Keratinocyte (primary cell): Measurements from ENCODE around the gene JMJD7. TPM values are rescaled to one million over a fixed set of nuclear protein-coding genes. Genes with fewer than 3 reads are reported as not detected.

Source experiments
- DNase-seq: peaks from one replicate; pipeline ENCODE4 v3.0.0-alpha.2; 2011; ENCODE audit warnings: low read depth, missing footprints, low spot score
- FAIRE-seq: peaks from 2 replicates; lab custom pipeline; 2011; peaks lifted over from hg19 to GRCh38; lab: Jason Lieb, UNC
- H2AFZ ChIP-seq: 2 replicates; pipeline ENCODE4 v1.6.0; 2012; ENCODE audit warnings: low read length, control low read depth, inconsistent platforms; ENCODE audit not compliant: control insufficient read depth
- H3K27ac ChIP-seq: 2 replicates; pipeline ENCODE4 v1.5.1; 2011; ENCODE audit warnings: low read length; ENCODE audit not compliant: control insufficient read depth, insufficient read depth
- H3K27me3 ChIP-seq: 3 replicates; pipeline ENCODE4 v1.6.0; 2011; ENCODE audit warnings: low read length; ENCODE audit not compliant: control insufficient read depth, insufficient read depth; ENCODE audit errors: extremely low read depth
- H3K36me3 ChIP-seq, 2 experiments: 2 replicates in 1 of 2; 3 replicates in 1 of 2; pipeline ENCODE4 v1.5.1; 2011; ENCODE audit warnings: low read length in 2 of 2, mild to moderate bottlenecking in 1 of 2; ENCODE audit not compliant: control insufficient read depth in 2 of 2, insufficient read depth in 2 of 2; ENCODE audit errors: extremely low read depth in 1 of 2
- H3K4me1 ChIP-seq: 3 replicates; pipeline ENCODE4 v1.5.1; 2011; ENCODE audit warnings: low read length; ENCODE audit not compliant: control insufficient read depth, insufficient read depth; ENCODE audit errors: extremely low read depth
- H3K4me2 ChIP-seq: 3 replicates; pipeline ENCODE4 v1.6.0; 2011; ENCODE audit warnings: low read depth, low read length; ENCODE audit not compliant: control insufficient read depth, insufficient read depth; ENCODE audit errors: extremely low read depth
- H3K4me3 ChIP-seq, 3 experiments: fragments of 200-600 bp in 1 of 3; sonication (generic) in 1 of 3; 2 replicates in 2 of 3; 3 replicates in 1 of 3; pipeline ENCODE4 v1.5.1; 2011 to 2016; ENCODE audit warnings: low read length in 3 of 3, mild to moderate bottlenecking in 3 of 3, control low read depth in 2 of 3, inconsistent platforms in 1 of 3, low read depth in 1 of 3, mixed read lengths in 1 of 3, mixed run types in 1 of 3, moderate library complexity in 1 of 3; ENCODE audit not compliant: control insufficient read depth in 2 of 3, insufficient read depth in 2 of 3; ENCODE audit errors: extremely low read depth in 1 of 3
- H3K79me2 ChIP-seq: 2 replicates; pipeline ENCODE4 v1.6.0; 2012; ENCODE audit warnings: low read length; ENCODE audit not compliant: control insufficient read depth, insufficient read depth
- H3K9ac ChIP-seq: 3 replicates; pipeline ENCODE4 v1.6.0; 2011; ENCODE audit warnings: low read length; ENCODE audit not compliant: control insufficient read depth, insufficient read depth; ENCODE audit errors: extremely low read depth
- H3K9me1 ChIP-seq: 3 replicates; pipeline ENCODE4 v1.6.0; 2011; ENCODE audit warnings: low read length; ENCODE audit not compliant: control insufficient read depth, insufficient read depth; ENCODE audit errors: extremely low read depth
- H3K9me3 ChIP-seq: 2 replicates; pipeline ENCODE4 v1.5.1; 2012; ENCODE audit warnings: low read depth, low read length; ENCODE audit not compliant: control insufficient read depth
- H4K20me1 ChIP-seq: 3 replicates; pipeline ENCODE4 v1.6.0; 2011; ENCODE audit warnings: low read length; ENCODE audit not compliant: control insufficient read depth, insufficient read depth; ENCODE audit errors: extremely low read depth
- EZH2 ChIP-seq: IDR thresholded peaks from one replicate; pipeline ENCODE4 v1.6.1; 2012; ENCODE audit warnings: inconsistent platforms, mild to moderate bottlenecking, low read length, moderate library complexity
- dilution Hi-C: fragments of 300-500 bp; cut with MboI; formaldehyde crosslinking; loops from one replicate; pipeline ENCODE4 v1.7.0; 2020; ENCODE audit warnings: low sequenced_read_pairs; ENCODE audit not compliant: extremely low pct_ligation_motif_present
- polyA plus RNA-seq, 5 experiments: library from polyadenylated mRNA; depleted of rRNA in 3 of 5; stranded (reverse) in 3 of 5; stranded (forward) in 1 of 5; unstranded in 1 of 5; fragments of >200 nt; gene quantifications; 1 replicate in 1 of 5; 2 replicates in 3 of 5; 3 replicates in 1 of 5; pipeline versions ENCODE4 v1.2.1 to v1.2.3, GENCODE V29; 2011 to 2012; ENCODE audit warnings: missing spikeins in 2 of 5, low read depth in 1 of 5, low replicate concordance in 1 of 5
- TF ChIP-seq, protein P1 (sequence below), 3 experiments: IDR thresholded peaks in 1 of 3; conservative IDR thresholded peaks in 1 of 3; optimal IDR thresholded peaks in 1 of 3; 2 replicates in 2 of 3; 3 replicates in 1 of 3; pipeline versions ENCODE3 to v1.5.1; 2011; ENCODE audit warnings: low read length in 3 of 3, mild to moderate bottlenecking in 3 of 3, moderate library complexity in 2 of 3, control low read depth in 1 of 3, inconsistent platforms in 1 of 3; ENCODE audit not compliant: insufficient read depth in 2 of 3; ENCODE audit errors: extremely low read depth in 1 of 3

Gene JMJD7
- polyA plus RNA-seq, 1 donor (not counting 4 experiments of a cell fraction or from before 2014, with no cell fraction given) = 8.2 TPM

DNA sequence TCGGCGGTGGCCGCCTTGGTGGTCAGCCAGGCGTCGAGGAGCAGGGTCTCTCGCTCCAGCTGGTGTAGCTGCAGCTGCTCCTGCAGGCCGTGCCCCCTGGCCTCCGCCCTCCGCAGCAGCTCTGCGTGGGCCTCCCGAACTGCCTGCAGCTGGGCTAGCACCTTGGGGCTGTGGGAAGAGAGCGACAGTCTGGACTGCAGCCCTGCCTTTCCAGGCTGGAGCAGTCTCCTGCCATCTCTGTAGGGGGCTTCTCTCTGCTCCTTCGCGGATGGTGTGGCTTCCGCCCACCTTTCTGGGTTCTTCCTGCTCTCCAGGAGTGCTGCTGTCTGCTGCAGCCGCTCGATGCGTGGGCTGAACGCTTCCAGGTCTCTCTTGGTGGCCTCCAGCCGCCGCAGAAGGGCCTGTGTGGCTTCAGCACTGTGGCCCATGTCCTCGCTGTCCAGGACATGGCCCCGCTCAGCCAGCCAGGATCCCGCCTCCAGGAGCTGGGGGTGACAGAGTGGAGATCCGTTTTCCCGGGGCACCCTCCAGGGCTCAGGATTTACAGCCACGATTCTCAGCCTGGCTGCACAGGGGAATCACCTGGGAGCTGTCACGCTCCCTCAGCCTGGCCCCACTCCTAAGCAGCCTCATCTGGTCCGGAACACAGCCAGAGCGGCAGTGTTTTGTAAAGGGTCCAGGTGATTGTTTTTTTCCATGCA is 27.5 kb downstream of the JMJD7 start:
- H3K79me2 ChIP-seq = no peaks in the 10 kb centered on the region
- no peak for DNase-seq
- no peak overlapping the region for H3K9ac ChIP-seq
- FAIRE-seq = no peak
- no peak overlapping the region for H3K27ac ChIP-seq
- no peaks in the 10 kb centered on the region for H3K9me3 ChIP-seq
- no peak overlapping the region for H3K4me2 ChIP-seq
- dilution Hi-C loops = no loop called here
- H3K4me1 ChIP-seq = peaks cover under 1% of the 10 kb centered on the region
- no peaks in the 10 kb centered on the region for H4K20me1 ChIP-seq
- H2AFZ ChIP-seq = no peak overlapping the region
- H3K9me1 ChIP-seq = no peaks in the 10 kb centered on the region
- H3K27me3 ChIP-seq = peaks cover 16% of the 10 kb centered on the region
- H3K36me3 ChIP-seq = no peaks in the 10 kb centered on the region
- H3K4me3 ChIP-seq = no peak overlapping the region
- no peak for TF ChIP-seq EZH2
- TF ChIP-seq, protein P1, sequence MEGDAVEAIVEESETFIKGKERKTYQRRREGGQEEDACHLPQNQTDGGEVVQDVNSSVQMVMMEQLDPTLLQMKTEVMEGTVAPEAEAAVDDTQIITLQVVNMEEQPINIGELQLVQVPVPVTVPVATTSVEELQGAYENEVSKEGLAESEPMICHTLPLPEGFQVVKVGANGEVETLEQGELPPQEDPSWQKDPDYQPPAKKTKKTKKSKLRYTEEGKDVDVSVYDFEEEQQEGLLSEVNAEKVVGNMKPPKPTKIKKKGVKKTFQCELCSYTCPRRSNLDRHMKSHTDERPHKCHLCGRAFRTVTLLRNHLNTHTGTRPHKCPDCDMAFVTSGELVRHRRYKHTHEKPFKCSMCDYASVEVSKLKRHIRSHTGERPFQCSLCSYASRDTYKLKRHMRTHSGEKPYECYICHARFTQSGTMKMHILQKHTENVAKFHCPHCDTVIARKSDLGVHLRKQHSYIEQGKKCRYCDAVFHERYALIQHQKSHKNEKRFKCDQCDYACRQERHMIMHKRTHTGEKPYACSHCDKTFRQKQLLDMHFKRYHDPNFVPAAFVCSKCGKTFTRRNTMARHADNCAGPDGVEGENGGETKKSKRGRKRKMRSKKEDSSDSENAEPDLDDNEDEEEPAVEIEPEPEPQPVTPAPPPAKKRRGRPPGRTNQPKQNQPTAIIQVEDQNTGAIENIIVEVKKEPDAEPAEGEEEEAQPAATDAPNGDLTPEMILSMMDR (optimal IDR thresholded peaks at IDR 0.05 in 1 of 3, IDR thresholded peaks at IDR 0.05 in 1 of 3, conservative IDR thresholded peaks at IDR 0.05 in 1 of 3; ENCODE audit: extremely low read depth in 1 of 3, insufficient read depth in 2 of 3, low read length in 3 of 3) = no peak

DNA sequence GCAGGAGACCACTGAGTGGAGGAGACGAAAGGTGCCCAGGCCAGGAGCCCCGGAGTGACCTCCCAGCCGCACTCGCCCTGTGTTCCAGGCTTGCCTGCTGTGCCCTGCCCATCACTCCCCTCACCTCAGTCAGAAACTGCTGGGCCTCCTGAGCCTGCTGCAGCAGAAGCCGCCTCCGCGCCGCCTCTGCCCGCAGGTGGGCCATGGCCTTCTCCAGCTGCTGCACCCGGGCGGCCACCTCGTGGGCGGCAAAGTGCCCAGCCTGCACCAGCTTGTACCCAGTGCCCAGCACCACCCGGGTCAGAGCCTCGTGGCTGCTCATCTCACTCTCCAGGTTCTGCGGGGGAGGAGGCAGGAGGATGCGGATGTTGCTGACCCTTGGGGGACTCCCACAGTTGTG is 28.4 kb downstream of the JMJD7 start:
- Histone ChIP-seq H3K9ac (no peak overlapping the region), H2AFZ (no peak overlapping the region), H3K9me1 (no peaks in the 10 kb centered on the region), H3K36me3 (peaks cover 0 to 1% of the 10 kb centered on the region in 2 experiments), H3K4me1 (no peaks in the 10 kb centered on the region), H3K9me3 (no peaks in the 10 kb centered on the region), H4K20me1 (no peaks in the 10 kb centered on the region), H3K4me2 (no peak overlapping the region), H3K79me2 (no peaks in the 10 kb centered on the region), H3K4me3 (no peak overlapping the region), H3K27me3 (peaks cover 16% of the 10 kb centered on the region), H3K27ac (no peak overlapping the region)
- dilution Hi-C loops = no loop called here
- TF ChIP-seq, protein P1 (optimal IDR thresholded peaks at IDR 0.05 in 1 of 3, IDR thresholded peaks at IDR 0.05 in 1 of 3, conservative IDR thresholded peaks at IDR 0.05 in 1 of 3; ENCODE audit: extremely low read depth in 1 of 3, insufficient read depth in 2 of 3, low read length in 3 of 3) = no peak
- no peak for TF ChIP-seq EZH2
- DNase-seq = no peak
- no peak for FAIRE-seq
